HFF-Myc (cell line): ENCODE results near the gene KMT2C.
"Not testable (repeated sequence)": the region's sequence is repeated elsewhere in the genome, so short reads cannot be mapped to it uniquely, and the experiment has no call there.

Experiments
- DNase-seq: peaks from one replicate; pipeline ENCODE4 v3.0.0-alpha.2; 2011; ENCODE audit warnings: low read depth; ENCODE audit errors: extremely low read depth
- H3K4me3 ChIP-seq: replicated peaks from 2 replicates; pipeline ENCODE4 v1.5.1; 2011; ENCODE audit warnings: low read depth, mild to moderate bottlenecking, control low read depth, low read length
- CTCF ChIP-seq: IDR thresholded peaks from 2 replicates; pipeline ENCODE4 v1.5.1; 2012; ENCODE audit warnings: mild to moderate bottlenecking, low read depth, low read length, control low read depth; ENCODE audit errors: missing control alignments

KMT2C gene

GRCh38 chr7:152241301-152241700 is 194.5 kb downstream of the KMT2C start:
- DNase-seq, H3K4me3 ChIP-seq: not testable (repeated sequence)

GRCh38 chr7:152236306-152236705 is 199.5 kb downstream of the KMT2C start:
- DNase-seq, H3K4me3 ChIP-seq: not testable (repeated sequence)

GRCh38 chr7:152234421-152234820 is 201.4 kb downstream of the KMT2C start:
- DNase-seq: not testable (repeated sequence)

GRCh38 chr7:152231089-152231488 is 204.7 kb downstream of the KMT2C start:
- no peak for DNase-seq
- TF ChIP-seq CTCF: no peak
- no peak overlapping the region for H3K4me3 ChIP-seq

More at GRCh38 chr7:152234421-152234820, 201.4 kb downstream of the KMT2C start:
- H3K4me3 ChIP-seq: not testable (repeated sequence)

- DNase-seq, H3K4me3 ChIP-seq: not testable (repeated sequence)
Observed at GRCh38 chr7:152219556-152219955, 216.2 kb downstream of the KMT2C start.

GRCh38 chr7:152208766-152209165 is 227.0 kb downstream of the KMT2C start:
- not testable (repeated sequence) for H3K4me3 ChIP-seq, DNase-seq

GRCh38 chr7:152204417-152204816 is 231.4 kb downstream of the KMT2C start:
- DNase-seq, H3K4me3 ChIP-seq: not testable (repeated sequence)

- no peak overlapping the region for H3K4me3 ChIP-seq
- DNase-seq: no peak
- no peak for TF ChIP-seq CTCF
Observed at GRCh38 chr7:152203095-152203494, 232.7 kb downstream of the KMT2C start.

GRCh38 chr7:152202056-152202455 is 233.7 kb downstream of the KMT2C start:
- TF ChIP-seq CTCF: no peak
- H3K4me3 ChIP-seq: no peak overlapping the region
- DNase-seq: no peak

GRCh38 chr7:152200395-152200794 is 235.4 kb downstream of the KMT2C start:
- no peak for DNase-seq
- H3K4me3 ChIP-seq: no peak overlapping the region
- no peak for TF ChIP-seq CTCF
